ENCODE results near the gene RNMT.
"Not testable (repeated sequence)": the region's sequence is repeated elsewhere in the genome, so short reads cannot be mapped to it uniquely, and the experiment has no call there.

DNA sequence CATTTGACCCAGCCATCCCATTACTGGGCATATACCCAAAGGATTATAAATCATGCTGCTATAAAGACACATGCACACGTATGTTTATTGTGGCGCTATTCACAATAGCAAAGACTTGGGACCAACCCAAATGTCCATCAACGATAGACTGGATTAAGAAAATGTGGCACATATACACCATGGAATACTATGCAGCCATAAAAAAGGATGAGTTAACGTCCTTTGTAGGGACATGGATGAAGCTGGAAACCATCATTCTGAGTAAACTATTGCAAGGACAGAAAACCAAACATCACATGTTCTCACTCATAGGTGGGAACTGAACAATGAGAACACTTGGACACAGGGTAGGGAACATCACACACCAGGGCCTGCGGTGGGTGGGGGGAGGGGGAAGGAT, 31.1 kb upstream of the RNMT start:
- not testable (repeated sequence) for TF ChIP-seq YY1 (IDR thresholded peaks at IDR 0.05; ENCODE audit: insufficient read depth, insufficient read length); SUZ12 (IDR thresholded peaks at IDR 0.05; ENCODE audit: extremely low read depth, insufficient read depth, insufficient read length); ZNF274 (IDR thresholded peaks at IDR 0.05; ENCODE audit: low read depth, low read length)

All from NT2/D1 (cell line).